T-helper 17 cell (primary cell): ENCODE measurements around the gene DNMT3A. TPM values are rescaled to one million over a fixed set of nuclear protein-coding genes. Genes with fewer than 3 reads are reported as not detected.
A peak's percentile ranks its signal among the peaks of the same experiment; 100 is the strongest.
"Not testable (repeated sequence)": the region's sequence is repeated elsewhere in the genome, so short reads cannot be mapped to it uniquely, and the experiment has no call there.

Experiments
- ATAC-seq: fragments of 150-1000 bp; cut with Tn5 transposase; 2 replicates; pipeline ENCODE4 v1.10.0; 2021; ENCODE audit warnings: mild to moderate bottlenecking, moderate library complexity
- DNase-seq, 3 donors: peaks; one replicate each; pipeline versions ENCODE4 v3.0.0 to v3.0.0-alpha.2; 2020 to 2021
- H3K9me3 ChIP-seq: one replicate; pipeline ENCODE4 v1.7.0; 2013; ENCODE audit warnings: low read length, mild to moderate bottlenecking; ENCODE audit not compliant: control insufficient read depth, poor library complexity, severe bottlenecking
- H3K27ac Mint-ChIP-seq: one replicate; pipeline ENCODE4 v1.8.0; 2022; ENCODE audit warnings: mild to moderate bottlenecking, moderate library complexity, mixed read lengths
- H3K27me3 Mint-ChIP-seq: one replicate; pipeline ENCODE4 v1.8.0; 2022; ENCODE audit warnings: mixed read lengths
- H3K36me3 Mint-ChIP-seq: one replicate; pipeline ENCODE4 v1.8.0; 2022; ENCODE audit warnings: low read depth, mixed read lengths
- H3K4me1 Mint-ChIP-seq: one replicate; pipeline ENCODE4 v1.8.0; 2022; ENCODE audit warnings: mild to moderate bottlenecking, mixed read lengths
- H3K4me3 Mint-ChIP-seq: one replicate; pipeline ENCODE4 v1.8.0; 2022; ENCODE audit warnings: mild to moderate bottlenecking, moderate library complexity, mixed read lengths
- total RNA-seq, 4 donors: library from RNA in 2 of 4; stranded (reverse) in 2 of 4; gene quantifications; one replicate each; pipeline ENCODE4 v1.2.3 and lab custom pipeline; 2022 to 2026

DNMT3A gene
- total RNA-seq, 2 donors from 2014 or later: 62.8 to 67.6 TPM

DNA sequence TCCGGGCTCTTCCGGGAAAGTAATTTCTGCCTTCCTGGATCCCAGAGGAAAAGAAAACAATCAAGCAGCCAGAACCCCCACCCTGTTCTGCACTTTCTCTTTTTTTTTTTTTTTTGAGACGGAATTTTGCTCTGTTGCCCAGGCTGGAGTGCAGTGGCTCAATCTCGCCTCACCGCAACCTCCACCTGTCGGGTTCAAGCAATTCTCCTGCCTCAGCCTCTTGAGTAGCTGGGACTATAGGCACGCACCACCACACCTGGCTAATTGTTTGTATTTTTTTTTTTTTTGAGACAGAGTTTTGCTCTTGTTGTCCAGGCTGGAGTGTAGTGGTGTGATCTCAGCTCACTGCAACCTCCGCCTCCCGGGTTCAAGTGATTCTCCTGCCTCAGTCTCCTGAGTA, 69.0 kb downstream of the DNMT3A start:
- not testable (repeated sequence) for H3K27me3 Mint-ChIP-seq, DNase-seq, H3K4me3 Mint-ChIP-seq, ATAC-seq, H3K9me3 ChIP-seq, H3K36me3 Mint-ChIP-seq
- Mint-ChIP-seq H3K4me1 (peaks cover 34% of the 10 kb centered on the region), H3K27ac (peak overlapping the region; percentile 98)

DNA sequence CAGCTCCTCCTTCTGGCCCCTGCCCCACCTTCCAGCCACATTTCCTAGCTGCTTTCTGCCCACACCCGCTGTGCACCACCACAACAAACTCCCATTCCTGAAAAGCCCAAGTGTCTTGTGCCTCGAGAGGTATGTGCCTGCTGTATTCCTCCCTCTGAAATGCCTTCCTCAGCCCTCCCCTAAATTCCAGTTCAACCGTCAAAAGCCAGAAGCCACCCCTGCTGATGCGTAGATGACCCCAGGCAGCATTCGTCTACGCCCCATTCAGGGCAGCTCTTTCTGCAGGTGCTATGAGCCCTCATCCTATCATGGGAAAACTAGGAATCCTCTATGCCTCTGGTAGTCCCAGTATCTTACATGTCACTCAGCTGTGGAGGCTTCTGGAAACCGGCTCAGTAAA, 71.7 kb downstream of the DNMT3A start:
- Mint-ChIP-seq H3K36me3 (peaks cover 8% of the 10 kb centered on the region), H3K27ac (peak overlapping the region; percentile 80), H3K4me3 (no peak overlapping the region), H3K27me3 (no peaks in the 10 kb centered on the region), H3K4me1 (peaks cover 32% of the 10 kb centered on the region)
- ATAC-seq: no peak
- no peaks in the 10 kb centered on the region for H3K9me3 ChIP-seq
- DNase-seq: no peak

DNA sequence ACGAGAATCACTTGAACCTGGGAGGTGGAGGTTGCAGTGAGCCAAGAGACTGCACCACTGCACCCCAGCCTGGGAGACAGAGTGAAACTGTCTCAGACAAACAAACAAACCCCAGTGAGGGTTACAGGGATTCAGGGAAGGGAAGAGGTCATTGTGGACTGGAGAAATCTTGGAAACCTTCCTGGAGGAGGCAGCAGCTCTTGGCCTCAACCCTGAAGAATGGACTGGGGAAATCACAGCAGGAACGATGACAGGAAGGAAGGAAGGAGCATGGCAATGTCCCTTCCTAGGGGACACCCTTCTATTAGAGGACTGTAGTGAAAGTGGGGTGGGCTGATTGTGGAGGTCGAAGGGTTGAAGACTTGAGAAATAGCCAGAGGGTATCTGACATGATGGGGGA, 72.5 kb downstream of the DNMT3A start:
- Mint-ChIP-seq H3K4me1 (peaks cover 29% of the 10 kb centered on the region), H3K36me3 (peaks cover 8% of the 10 kb centered on the region), H3K4me3 (peak overlapping the region; percentile 49), H3K27ac (peak overlapping the region; percentile 80), H3K27me3 (no peaks in the 10 kb centered on the region)
- no peaks in the 10 kb centered on the region for H3K9me3 ChIP-seq
- ATAC-seq (no peak), DNase-seq (no peak)

DNA sequence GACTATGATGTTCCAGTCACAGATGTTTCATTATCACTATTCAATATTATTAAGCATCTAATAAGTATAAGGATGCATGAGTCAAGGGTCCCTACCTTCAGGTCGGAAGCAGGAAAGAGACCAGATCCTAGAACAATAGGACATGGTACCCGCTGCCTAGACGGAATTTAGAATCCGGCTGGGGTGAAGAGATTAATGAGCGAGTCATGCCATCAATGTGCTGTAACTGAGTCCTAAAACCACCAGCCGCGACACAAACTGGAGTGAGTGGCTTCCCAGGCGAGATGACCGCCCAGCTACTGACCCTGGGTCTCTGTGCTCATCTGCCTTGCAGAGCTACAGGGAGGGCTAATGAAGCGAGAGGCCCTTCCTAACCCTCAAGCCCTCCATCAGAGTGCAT, 73.6 kb downstream of the DNMT3A start:
- Mint-ChIP-seq H3K27ac (peak overlapping the region; percentile 37), H3K27me3 (no peaks in the 10 kb centered on the region), H3K36me3 (peaks cover 8% of the 10 kb centered on the region), H3K4me3 (no peak overlapping the region), H3K4me1 (peaks cover 24% of the 10 kb centered on the region)
- no peak for ATAC-seq
- no peaks in the 10 kb centered on the region for H3K9me3 ChIP-seq
- DNase-seq: no peak

DNA sequence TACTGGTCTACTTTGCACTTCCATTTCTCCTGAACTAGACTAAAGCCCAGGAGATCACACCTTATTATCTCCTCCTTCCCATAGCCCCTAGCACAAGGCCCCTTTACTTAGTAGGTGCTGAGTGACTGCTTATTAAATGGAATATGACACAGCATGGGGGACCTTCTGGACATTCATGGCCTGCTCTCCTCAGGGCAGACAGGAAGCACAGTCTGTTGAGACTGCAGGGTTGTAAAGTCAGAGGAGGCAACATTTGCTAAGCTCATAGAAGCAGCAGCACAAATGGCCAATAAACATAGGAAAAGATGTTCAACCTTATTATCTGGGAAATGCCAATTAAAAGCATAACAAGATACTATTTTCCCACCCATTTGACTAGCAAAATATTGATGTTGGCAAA, 75.3 kb downstream of the DNMT3A start:
- Mint-ChIP-seq H3K36me3 (peaks cover 14% of the 10 kb centered on the region), H3K27me3 (no peaks in the 10 kb centered on the region), H3K4me3 (no peak overlapping the region), H3K4me1 (peaks cover 29% of the 10 kb centered on the region), H3K27ac (peak overlapping the region; percentile 78)
- no peak for ATAC-seq
- DNase-seq: no peak
- no peaks in the 10 kb centered on the region for H3K9me3 ChIP-seq

DNA sequence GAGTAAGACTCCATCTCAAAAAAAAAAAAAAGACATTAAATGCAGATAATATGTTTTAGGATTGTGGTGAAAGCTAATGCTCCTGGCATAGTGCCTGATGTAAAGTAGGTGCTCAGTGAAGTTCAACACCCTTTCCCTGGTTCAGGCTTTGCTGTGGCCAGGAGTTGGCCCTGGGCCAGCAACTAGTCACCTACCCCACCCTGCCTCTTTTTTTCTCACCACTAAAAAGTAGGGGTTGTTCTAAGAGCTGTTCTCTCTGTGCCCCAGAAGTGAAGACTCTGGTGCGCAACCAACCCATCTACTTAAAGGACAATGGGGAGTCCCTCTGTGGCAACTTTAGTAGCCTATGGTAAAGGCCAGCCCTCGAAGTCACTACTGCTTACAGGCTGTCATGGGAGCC, 75.9 kb downstream of the DNMT3A start:
- peaks cover 14% of the 10 kb centered on the region for H3K36me3 Mint-ChIP-seq
- ATAC-seq (peak; percentile 75), DNase-seq (no peak)
- peak overlapping the region; percentile 78 for H3K27ac Mint-ChIP-seq
- no peaks in the 10 kb centered on the region for H3K9me3 ChIP-seq
- H3K4me3 Mint-ChIP-seq: no peak overlapping the region
- H3K27me3 Mint-ChIP-seq: no peaks in the 10 kb centered on the region
- H3K4me1 Mint-ChIP-seq: peaks cover 29% of the 10 kb centered on the region

DNA sequence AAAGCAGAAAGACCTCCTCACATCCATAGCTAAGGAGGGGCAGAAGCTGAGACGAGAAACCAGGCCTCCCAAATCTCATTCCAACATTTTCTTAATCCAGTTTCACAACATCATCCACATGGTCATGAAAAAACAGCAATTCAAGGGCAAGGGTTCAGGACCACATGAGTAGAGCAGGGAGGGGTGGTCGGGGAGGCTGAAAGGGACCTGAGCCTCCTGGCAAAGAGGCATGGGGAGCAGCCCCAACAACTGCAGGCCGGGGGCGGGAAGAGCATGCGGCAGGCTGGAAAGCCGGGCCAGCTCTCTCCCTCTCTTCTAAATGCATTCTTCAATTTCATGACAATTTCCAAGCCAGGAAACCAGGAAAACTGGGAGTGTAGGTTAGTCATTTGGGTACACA, 76.7 kb downstream of the DNMT3A start:
- H3K9me3 ChIP-seq: no peaks in the 10 kb centered on the region
- DNase-seq (no peak), ATAC-seq (no peak)
- Mint-ChIP-seq H3K4me1 (peaks cover 23% of the 10 kb centered on the region), H3K27me3 (no peaks in the 10 kb centered on the region), H3K27ac (peak overlapping the region; percentile 78), H3K36me3 (peaks cover 11% of the 10 kb centered on the region), H3K4me3 (no peak overlapping the region)

DNA sequence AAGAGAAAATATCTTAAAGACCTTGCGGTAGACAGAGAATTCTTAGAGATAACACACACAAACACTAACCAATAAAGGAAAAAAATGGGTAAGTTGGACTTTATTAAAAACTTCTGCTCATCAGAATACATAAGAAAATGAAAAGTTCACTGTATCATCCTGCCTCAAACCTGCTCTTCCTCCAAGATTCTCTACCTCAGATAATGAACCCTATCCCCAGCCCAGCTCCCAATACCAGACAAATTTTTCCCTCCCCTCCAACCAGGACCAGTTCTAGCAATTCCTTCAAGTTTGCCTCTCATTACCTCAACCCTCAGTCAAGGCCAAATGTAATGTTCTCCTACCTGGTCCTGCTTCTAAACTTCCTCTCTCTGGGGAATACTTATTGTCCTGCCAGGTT, 79.4 kb downstream of the DNMT3A start:
- no peak for ATAC-seq
- Mint-ChIP-seq H3K36me3 (peaks cover 8% of the 10 kb centered on the region), H3K4me3 (no peak overlapping the region), H3K27me3 (no peaks in the 10 kb centered on the region), H3K27ac (peak overlapping the region; percentile 89), H3K4me1 (peaks cover 20% of the 10 kb centered on the region)
- no peak for DNase-seq
- H3K9me3 ChIP-seq: no peaks in the 10 kb centered on the region

DNA sequence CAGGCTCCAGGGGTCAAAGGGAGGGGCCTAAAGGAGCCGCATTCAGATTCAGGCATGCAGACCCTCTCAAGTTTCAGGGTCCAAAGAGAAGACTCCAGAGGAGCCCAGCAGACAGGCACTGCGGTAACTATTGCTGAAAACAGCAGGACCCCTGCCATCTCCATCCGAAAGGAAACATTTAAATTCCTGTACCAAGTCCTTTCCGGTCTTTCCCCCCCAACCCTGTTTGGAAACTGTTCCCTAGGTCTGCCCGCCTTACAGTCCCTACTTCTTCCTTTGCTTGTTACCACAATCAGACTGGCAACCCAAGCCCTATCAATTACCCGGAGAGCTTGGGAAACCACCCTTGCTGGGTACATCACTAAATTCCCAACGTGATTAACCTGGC, 82.0 kb downstream of the DNMT3A start:
- no peak for ATAC-seq
- Mint-ChIP-seq H3K27ac (peak overlapping the region; percentile 86), H3K4me3 (no peak overlapping the region), H3K36me3 (peaks cover 15% of the 10 kb centered on the region), H3K4me1 (peaks cover 19% of the 10 kb centered on the region), H3K27me3 (no peaks in the 10 kb centered on the region)
- no peaks in the 10 kb centered on the region for H3K9me3 ChIP-seq
- no peak for DNase-seq

DNA sequence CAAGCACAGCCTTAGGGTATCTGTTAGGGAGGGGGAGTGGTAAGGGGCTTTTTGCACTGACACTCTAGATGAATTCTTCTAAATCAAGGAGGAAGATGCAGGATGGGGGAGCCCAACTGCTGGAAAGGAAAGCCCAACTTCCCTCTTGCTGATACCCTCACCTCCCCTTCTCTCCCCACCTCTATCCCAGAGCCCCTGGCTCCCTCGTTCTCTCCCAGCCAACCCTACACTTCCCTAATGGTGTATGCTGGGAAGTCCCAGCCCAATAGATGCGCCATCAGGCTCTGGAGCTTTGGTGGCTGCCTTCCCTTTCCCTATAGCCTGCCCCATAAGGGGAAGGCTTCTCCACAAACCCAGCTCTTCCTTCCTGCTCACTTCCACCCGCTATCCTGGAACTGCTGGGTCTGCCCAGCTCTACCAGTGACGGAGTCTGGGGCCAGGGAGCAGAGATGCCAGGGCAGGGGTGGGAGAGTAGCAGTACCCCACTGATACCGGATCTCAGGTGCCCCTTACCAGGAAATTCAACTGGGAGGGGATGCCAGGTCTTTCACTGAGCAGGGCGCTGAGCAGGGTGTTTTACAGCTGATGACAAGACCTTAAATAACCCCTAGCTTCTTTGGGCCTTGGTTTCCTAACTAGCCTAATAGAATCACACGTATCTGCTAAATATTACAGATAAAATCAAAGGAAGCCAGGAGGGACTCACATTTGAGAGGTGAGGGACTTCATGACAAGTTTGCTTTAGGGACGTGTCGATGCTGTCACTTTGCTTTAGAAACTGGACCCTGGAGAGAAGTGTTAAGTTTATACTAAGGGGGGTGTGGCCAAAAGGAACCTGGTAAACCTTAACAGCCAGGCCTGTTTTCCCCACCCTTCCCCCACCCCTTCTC, 82.6 kb downstream of the DNMT3A start:
- H3K36me3 Mint-ChIP-seq: peaks cover 15% of the 10 kb centered on the region
- peak overlapping the region; percentile 14 for H3K27ac Mint-ChIP-seq
- H3K4me1 Mint-ChIP-seq: peaks cover 20% of the 10 kb centered on the region
- no peak for DNase-seq
- no peaks in the 10 kb centered on the region for H3K27me3 Mint-ChIP-seq
- no peaks in the 10 kb centered on the region for H3K9me3 ChIP-seq
- H3K4me3 Mint-ChIP-seq: no peak overlapping the region
- ATAC-seq: no peak

DNA sequence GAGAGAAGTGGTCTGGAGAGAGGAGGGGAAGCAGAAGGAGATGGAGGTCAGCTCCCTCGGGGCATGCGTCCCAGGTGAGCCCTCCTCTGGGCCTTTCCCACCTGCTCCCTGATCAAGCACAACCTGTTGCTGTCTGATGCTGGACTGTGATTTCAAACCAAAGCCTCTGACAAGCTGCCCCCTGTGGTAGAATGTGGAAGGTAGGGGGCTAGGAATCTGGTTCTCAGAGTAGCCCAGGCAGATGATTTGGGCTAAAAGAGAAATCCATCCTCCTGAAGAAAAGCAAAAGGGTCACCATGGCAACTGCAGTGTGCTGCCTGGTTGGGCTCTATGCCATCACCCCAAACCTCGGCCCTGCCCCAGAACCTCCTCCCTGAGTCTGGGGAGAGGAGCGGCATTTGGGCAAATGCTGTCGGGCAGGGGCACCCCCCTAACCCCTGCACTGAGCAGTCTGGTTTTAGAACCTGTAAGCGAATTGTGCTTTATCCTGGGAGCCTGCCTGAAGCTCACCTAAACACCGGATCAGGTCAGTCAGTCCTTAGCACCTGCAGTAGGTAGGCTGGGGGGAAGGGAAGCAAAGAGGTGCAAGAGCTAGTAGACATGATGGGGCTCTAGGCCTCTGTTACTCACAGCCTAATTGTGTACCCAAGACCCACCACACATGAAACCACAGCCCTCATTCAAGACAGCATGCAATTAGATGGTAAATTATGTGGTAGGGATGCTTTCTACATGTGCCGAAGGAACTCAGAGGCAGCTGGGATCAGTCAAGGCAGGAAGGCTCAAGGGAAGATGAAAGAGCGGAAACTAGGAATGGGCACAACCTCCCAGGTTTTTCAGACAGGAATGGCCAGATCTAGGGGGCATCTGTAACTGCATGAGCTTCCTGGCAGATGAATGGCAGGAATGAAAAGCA, 83.5 kb downstream of the DNMT3A start:
- Mint-ChIP-seq H3K27ac (peak overlapping the region; percentile 14), H3K4me1 (peaks cover 16% of the 10 kb centered on the region), H3K4me3 (no peak overlapping the region), H3K36me3 (peaks cover 17% of the 10 kb centered on the region), H3K27me3 (no peaks in the 10 kb centered on the region)
- ATAC-seq (no peak), DNase-seq (no peak)
- no peaks in the 10 kb centered on the region for H3K9me3 ChIP-seq

DNA sequence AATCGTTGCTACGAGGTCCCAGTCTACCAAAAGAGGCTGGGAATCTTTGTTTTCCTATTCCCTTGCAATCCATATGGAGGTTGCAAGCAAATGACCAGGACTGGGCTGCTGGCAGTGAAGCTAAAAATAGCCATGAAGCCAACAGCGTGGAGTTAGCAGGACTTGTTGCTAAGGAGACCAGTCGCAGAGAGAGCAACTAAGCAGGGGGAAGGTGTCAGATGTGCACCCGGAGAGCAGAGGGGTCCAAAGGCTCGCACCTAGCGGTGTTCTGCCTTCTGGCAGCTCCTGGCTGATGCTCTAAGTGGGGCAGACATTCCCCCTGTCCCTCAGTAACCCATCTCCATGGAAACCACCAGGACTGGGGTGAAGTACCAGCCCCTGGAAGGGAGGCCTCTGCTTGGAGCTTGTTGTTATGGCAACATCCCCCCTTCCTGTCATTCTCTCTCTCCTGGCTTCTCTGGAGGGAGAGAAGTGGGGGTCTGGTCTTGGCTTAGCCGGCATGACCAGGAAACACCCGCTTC, 84.6 kb downstream of the DNMT3A start:
- H3K27ac Mint-ChIP-seq: peak overlapping the region; percentile 74
- peaks cover 11% of the 10 kb centered on the region for H3K36me3 Mint-ChIP-seq
- H3K4me1 Mint-ChIP-seq: peaks cover 15% of the 10 kb centered on the region
- H3K27me3 Mint-ChIP-seq: no peaks in the 10 kb centered on the region
- ATAC-seq: no peak
- DNase-seq: no peak
- no peak overlapping the region for H3K4me3 Mint-ChIP-seq
- H3K9me3 ChIP-seq: no peaks in the 10 kb centered on the region

DNA sequence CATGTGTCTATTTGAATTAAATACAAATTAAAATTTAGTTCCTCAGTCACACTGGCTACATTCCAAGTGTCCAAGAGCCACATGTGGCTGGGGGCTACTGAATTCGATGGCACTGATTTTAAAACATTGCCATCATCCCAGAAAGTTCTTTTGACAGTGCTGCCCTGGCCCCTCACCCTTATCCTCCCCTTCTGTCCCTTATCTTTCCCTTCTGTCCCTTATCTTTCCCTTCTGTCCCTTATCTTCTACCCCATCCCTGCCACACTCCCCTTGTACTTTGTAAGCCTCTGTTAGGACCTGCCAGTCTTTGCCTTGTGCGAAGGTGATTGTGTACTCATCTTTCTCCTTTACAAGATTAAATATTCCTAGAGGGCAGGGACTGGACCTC, 85.2 kb downstream of the DNMT3A start:
- no peak for ATAC-seq
- H3K9me3 ChIP-seq: no peaks in the 10 kb centered on the region
- Mint-ChIP-seq H3K36me3 (peaks cover 11% of the 10 kb centered on the region), H3K27ac (peak overlapping the region; percentile 74), H3K4me3 (no peak overlapping the region), H3K27me3 (no peaks in the 10 kb centered on the region), H3K4me1 (peaks cover 15% of the 10 kb centered on the region)
- no peak for DNase-seq
